ENCODE measurements around the gene PROSER2. TPM values are rescaled to one million over a fixed set of nuclear protein-coding genes. Genes with fewer than 3 reads are reported as not detected.

Gene PROSER2
- total and polyA plus RNA-seq, 9 of the 15 experiments (the other 6 are each of a cell fraction or from before 2014, with no cell fraction given), result 0.62 to 14.8 (median 2.9) TPM

- TF ChIP-seq ZNF311 (CRISPR knock-in tag; IDR thresholded peaks at IDR 0.05), result no peak
- TF ChIP-seq ZNF316 (IDR thresholded peaks at IDR 0.05), result peak; percentile 44; the same call in 1 of the 2 replicates
- TF ChIP-seq FOXP4 (CRISPR knock-in tag; IDR thresholded peaks at IDR 0.05; ENCODE audit: borderline replicate concordance), result no peak
- no peak for TF ChIP-seq LEF1 (IDR thresholded peaks at IDR 0.05)
- 0 out of 2 replicates have a peak, but pooled peaks have one; percentile 50 for TF ChIP-seq HDAC2 (IDR thresholded peaks at IDR 0.05)
- TF ChIP-seq PHF8 (IDR thresholded peaks at IDR 0.05; ENCODE audit: borderline replicate concordance, low read length), result no peak
- TF ChIP-seq CHD4 (IDR thresholded peaks at IDR 0.05; ENCODE audit: insufficient read depth, insufficient replicate concordance, low read depth, low read length, poor library complexity, severe bottlenecking), result peak; percentile 75
- TF ChIP-seq HDAC1 (IDR thresholded peaks at IDR 0.05), result 0 out of 4 replicates have a peak, but pooled peaks of 1 of the 2 experiments have one; percentile 21
- TF ChIP-seq SMARCA5 (IDR thresholded peaks at IDR 0.05), result 0 out of 2 replicates have a peak, but pooled peaks have one; percentile 38
Observed at GRCh38 chr10:11822026-11822756, 965 bp upstream of the PROSER2 start (continued).
